DOHH2 (cell line): ENCODE measurements around the gene DCDC2.

Experiments
- H3F3A ChIP-seq: fragments of 200-600 bp; sonication (generic), shearing (Covaris generic); 2 replicates; pipeline ENCODE4 v1.6.0; 2016; ENCODE audit warnings: antibody characterized with exemption, mild to moderate bottlenecking; ENCODE audit not compliant: control insufficient read depth, insufficient read depth
- H3K27ac ChIP-seq: fragments of 200-600 bp; sonication (generic); 2 replicates; pipeline ENCODE4 v1.5.1; 2014; ENCODE audit warnings: low read depth, mild to moderate bottlenecking, low read length, moderate library complexity
- H3K27me3 ChIP-seq: fragments of 200-600 bp; sonication (generic); 2 replicates; pipeline ENCODE4 v1.6.1; 2014; ENCODE audit warnings: mild to moderate bottlenecking, low read length, mixed read lengths; ENCODE audit not compliant: control insufficient read depth
- H3K36me3 ChIP-seq: fragments of 200-600 bp; sonication (generic); 2 replicates; pipeline ENCODE4 v1.6.1; 2014; ENCODE audit warnings: mild to moderate bottlenecking, low read length, moderate library complexity, mixed read lengths; ENCODE audit not compliant: control insufficient read depth
- H3K4me1 ChIP-seq: fragments of 200-600 bp; sonication (generic); 2 replicates; pipeline ENCODE4 v1.6.1; 2014; ENCODE audit warnings: mild to moderate bottlenecking, low read length, mixed read lengths; ENCODE audit not compliant: control insufficient read depth
- H3K4me2 ChIP-seq: fragments of 200-600 bp; sonication (generic); 2 replicates; pipeline ENCODE4 v1.6.0; 2014; ENCODE audit warnings: mild to moderate bottlenecking, low read length, moderate library complexity
- H3K4me3 ChIP-seq: fragments of 200-600 bp; sonication (generic); 2 replicates; pipeline ENCODE4 v1.5.1; 2014; ENCODE audit warnings: mild to moderate bottlenecking, low read length, mixed read lengths
- H3K79me2 ChIP-seq: fragments of 200-600 bp; sonication (generic); 2 replicates; pipeline ENCODE4 v1.6.1; 2014; ENCODE audit warnings: mild to moderate bottlenecking, low read length, mixed read lengths; ENCODE audit not compliant: control insufficient read depth
- H3K9me2 ChIP-seq: fragments of 200-600 bp; sonication (generic); replicated peaks from 2 replicates; pipeline ENCODE4 v1.6.1; 2014; ENCODE audit warnings: mild to moderate bottlenecking, low read length, mixed read lengths; ENCODE audit not compliant: control insufficient read depth
- H3K9me3 ChIP-seq: fragments of 200-600 bp; sonication (generic); 2 replicates; pipeline ENCODE4 v1.6.1; 2014; ENCODE audit warnings: antibody characterized with exemption, low read length, mixed read lengths; ENCODE audit not compliant: control insufficient read depth, insufficient read depth
- H4K20me1 ChIP-seq: fragments of 200-600 bp; sonication (generic); 2 replicates; pipeline ENCODE4 v1.6.0; 2014; ENCODE audit warnings: low read depth, mild to moderate bottlenecking, antibody characterized with exemption, low read length, moderate library complexity; ENCODE audit not compliant: control insufficient read depth, insufficient read depth
- CTCF ChIP-seq: fragments of 200-600 bp; sonication (generic); IDR thresholded peaks from one replicate; pipeline ENCODE4 v1.5.1; 2014; ENCODE audit warnings: antibody characterized with exemption, mild to moderate bottlenecking, low read depth, low read length; ENCODE audit not compliant: poor library complexity, severe bottlenecking
- EZH2phosphoT487 ChIP-seq: fragments of 200-600 bp; sonication (generic); IDR thresholded peaks from 2 replicates; pipeline ENCODE4 v1.6.1; 2017; ENCODE audit warnings: borderline replicate concordance, mild to moderate bottlenecking, antibody characterized with exemption, low read length, moderate library complexity, mixed read lengths

DCDC2 gene

GRCh38 chr6:24355393-24355792 lies 2.5 kb downstream of the DCDC2 start:
- no peaks in the 10 kb centered on the region for H3K79me2 ChIP-seq
- H3K4me3 ChIP-seq, result no peak overlapping the region
- H3F3A ChIP-seq, result no peaks in the 10 kb centered on the region
- H3K4me1 ChIP-seq, result peaks cover 7% of the 10 kb centered on the region
- no peak overlapping the region for H3K27ac ChIP-seq
- no peak overlapping the region for H3K4me2 ChIP-seq
- no peak for TF ChIP-seq CTCF
- no peak for TF ChIP-seq EZH2phosphoT487
- H3K36me3 ChIP-seq, result no peaks in the 10 kb centered on the region
- no peaks in the 10 kb centered on the region for H3K9me3 ChIP-seq
- no peaks in the 10 kb centered on the region for H3K9me2 ChIP-seq
- H4K20me1 ChIP-seq, result no peaks in the 10 kb centered on the region
- H3K27me3 ChIP-seq, result peaks cover 17% of the 10 kb centered on the region

- no peaks in the 10 kb centered on the region for H3K36me3 ChIP-seq
- H3F3A ChIP-seq, result no peaks in the 10 kb centered on the region
- H4K20me1 ChIP-seq, result no peaks in the 10 kb centered on the region
- no peaks in the 10 kb centered on the region for H3K9me3 ChIP-seq
- no peak overlapping the region for H3K4me2 ChIP-seq
- H3K27ac ChIP-seq, result no peak overlapping the region
- H3K4me3 ChIP-seq, result no peak overlapping the region
- TF ChIP-seq CTCF, result no peak
- no peak for TF ChIP-seq EZH2phosphoT487
- H3K27me3 ChIP-seq, result peaks cover 23% of the 10 kb centered on the region
- no peaks in the 10 kb centered on the region for H3K9me2 ChIP-seq
- H3K4me1 ChIP-seq, result no peaks in the 10 kb centered on the region
- no peaks in the 10 kb centered on the region for H3K79me2 ChIP-seq
These were observed 4.0 kb downstream of the DCDC2 start for GRCh38 chr6:24353861-24354260.

GRCh38 chr6:24352434-24352833 lies 5.4 kb downstream of the DCDC2 start:
- H3K36me3 ChIP-seq, result no peaks in the 10 kb centered on the region
- H3K79me2 ChIP-seq, result no peaks in the 10 kb centered on the region

More at GRCh38 chr6:24352434-24352833, 5.4 kb downstream of the DCDC2 start:
- Histone ChIP-seq H3K9me3 (no peaks in the 10 kb centered on the region), H3K9me2 (no peaks in the 10 kb centered on the region), H3K27me3 (peaks cover 34% of the 10 kb centered on the region), H3K4me3 (no peak overlapping the region), H4K20me1 (no peaks in the 10 kb centered on the region), H3F3A (no peaks in the 10 kb centered on the region), H3K27ac (no peak overlapping the region), H3K4me1 (no peaks in the 10 kb centered on the region), H3K4me2 (no peak overlapping the region)
- TF ChIP-seq CTCF, result no peak
- no peak for TF ChIP-seq EZH2phosphoT487
